T1000 (cell line): ENCODE measurements around the gene GAB3.

Source experiments
- DNase-seq: peaks from one replicate; lab custom pipeline; 2025; ENCODE audit warnings: mixed read lengths; lab: John Stamatoyannopoulos, UW

Gene GAB3

DNA sequence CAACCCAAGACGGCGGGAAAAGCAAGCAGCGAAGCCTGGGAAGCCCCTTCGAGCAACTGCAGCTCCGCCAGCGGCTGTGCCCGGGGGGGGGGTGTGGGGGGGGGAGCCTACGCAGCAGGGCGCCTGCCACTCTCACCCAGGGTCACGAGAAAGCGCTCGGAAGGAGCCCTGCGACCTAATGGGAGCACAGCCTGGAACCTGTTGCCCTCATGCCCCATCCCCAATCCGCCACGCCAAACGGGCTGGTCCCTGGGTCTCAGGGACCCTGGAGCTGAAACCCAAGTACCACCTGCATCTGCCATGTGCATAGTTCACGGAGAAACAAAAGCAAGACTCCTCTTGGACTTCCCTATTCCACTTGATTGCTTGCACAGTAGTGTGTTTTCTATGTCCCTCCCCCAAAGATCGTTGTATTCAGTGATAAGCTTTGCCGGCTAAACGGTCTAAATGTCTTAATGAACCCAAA lies 359 bp upstream of the GAB3 start:
- DNase-seq: no peak

DNA sequence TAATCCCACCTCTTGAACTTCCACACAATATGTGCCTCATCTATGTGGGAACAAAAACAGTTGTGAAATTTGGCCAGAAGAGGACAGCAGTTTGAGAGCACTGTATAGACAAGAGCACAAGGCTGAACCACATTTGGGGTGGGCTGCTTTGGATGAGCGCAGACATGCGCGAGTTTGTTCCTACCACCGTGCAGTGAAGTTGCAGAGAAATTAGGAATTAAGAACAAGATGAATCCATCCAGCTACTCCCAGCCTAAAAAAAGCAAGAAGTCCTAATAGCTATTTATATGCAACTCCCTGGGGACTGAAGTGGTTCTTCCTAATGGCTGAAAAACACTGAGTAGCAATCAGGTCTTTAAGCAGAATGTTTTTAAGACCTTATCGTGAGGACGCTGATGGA lies 1.0 kb downstream of the GAB3 start:
- no peak for DNase-seq

DNA sequence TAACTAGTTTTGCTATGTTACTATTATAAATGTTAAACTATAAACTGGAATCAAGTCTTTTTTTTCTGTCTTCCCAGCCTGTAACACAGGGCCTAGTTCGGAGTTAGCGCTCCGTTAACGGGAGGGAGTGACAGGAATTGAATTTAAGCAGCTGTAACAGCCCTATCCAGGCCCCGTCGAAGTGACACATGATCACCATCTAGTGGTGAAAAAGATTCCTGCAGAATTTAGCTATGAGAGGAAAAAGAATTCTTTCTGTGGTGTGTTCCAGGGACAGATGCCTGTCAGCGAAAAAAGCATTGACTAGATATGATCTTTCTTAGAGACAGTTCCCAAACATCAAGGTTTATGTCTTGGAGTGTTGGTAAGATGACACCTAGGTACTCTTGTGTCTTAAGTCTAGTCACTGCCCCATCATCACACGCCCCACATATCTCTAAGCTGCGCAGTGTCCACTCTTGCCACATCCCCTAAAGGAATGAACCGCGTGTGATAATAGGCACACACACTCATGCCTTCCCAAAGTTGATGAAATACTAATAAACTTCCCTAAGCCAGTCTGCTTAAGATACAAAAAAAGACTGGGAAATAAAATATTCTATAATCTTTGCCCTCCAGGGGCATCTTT lies 2.1 kb downstream of the GAB3 start:
- DNase-seq: no peak

DNA sequence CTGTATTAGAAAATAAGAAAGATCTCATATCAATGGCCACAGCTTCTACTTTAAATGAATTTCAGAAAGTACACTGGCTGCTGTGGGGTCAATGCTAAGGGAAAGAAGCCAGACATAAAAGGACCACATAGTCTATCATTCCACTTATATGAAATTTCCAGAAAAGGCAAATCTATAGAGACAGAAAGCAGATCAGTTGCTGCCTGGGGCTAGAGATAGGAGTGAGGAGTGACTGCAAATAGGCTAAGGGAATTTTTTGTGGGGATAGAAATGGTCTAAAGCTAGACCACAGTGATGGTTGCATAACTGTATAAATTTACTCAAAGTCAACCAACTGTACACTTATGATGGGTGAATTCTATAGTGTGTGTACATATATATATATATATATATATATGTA lies 8.3 kb downstream of the GAB3 start:
- no peak for DNase-seq

DNA sequence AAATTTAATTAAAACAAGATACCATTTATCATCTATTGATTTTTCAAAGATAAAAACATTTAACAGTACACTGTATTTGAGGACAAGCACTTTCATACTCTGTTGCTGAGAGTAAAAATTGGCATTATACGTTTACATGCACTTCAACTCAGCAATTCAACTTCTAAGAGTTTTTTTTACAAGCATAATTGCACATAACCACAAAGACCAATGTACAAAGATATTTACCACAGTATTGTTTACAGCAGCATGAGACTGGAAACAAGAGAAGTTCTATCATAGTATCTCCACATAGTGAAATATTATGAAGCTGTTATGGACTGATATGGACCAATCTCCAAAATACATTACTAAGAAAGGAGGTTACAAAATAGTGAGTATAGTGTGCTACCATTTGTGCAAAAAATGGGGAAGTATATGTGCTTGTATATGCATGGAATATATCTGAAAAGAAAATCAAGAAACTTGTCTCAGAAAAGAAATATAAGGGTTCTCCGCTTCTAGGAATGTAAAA lies 10.9 kb downstream of the GAB3 start:
- DNase-seq: no peak

DNA sequence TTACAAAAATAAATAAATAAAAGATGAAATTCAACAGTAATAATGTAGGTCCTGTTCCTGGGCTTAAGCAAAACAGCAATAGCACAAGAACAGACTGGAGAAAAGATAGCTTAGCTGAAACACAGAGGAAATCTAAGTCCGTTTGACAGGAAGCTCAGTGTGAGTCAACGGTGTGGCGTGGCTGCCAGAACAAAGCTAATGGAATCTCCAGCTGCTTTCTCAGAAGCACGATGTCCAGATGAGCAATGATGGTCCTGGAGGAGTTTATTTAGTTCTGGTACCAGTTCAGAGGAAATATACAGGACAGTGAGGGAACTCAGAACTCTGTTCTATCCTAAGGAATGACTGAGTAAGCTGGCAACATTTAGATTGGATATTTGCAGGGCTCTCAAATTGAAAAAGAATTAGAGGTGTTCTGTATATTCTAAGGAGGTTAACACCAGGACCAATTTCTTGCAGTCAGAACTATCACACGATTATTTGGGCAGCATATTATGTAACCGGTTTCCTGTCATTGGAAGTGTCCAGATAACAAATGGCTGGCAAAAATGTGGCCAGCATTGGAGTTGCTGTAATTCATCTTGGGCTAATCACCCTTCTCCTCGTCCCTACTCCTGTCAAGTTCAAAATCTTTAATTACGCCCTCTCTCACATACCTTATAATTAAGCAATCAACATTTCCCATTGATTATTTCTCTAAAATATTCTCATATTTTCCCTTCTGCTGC lies 12.7 kb downstream of the GAB3 start:
- no peak for DNase-seq

DNA sequence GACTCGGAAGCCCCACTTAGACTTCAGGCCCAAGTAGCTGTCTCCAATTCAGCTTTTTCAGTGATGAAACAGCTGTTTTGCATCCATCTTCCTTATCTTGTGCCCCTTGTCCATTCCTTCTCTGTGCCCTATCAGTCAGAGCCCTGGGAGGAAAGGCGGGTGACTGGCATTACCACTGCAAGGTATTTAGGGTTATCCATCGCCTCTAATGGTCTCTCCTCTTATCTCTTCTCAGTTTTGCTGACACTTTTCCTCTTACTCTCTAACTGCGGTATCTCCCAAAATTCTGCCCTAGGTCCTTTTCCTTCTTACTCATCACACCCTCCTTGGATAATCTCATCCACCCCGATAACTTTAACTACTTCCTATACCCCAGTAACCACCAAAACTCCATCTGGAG lies 13.7 kb downstream of the GAB3 start:
- no peak for DNase-seq

DNA sequence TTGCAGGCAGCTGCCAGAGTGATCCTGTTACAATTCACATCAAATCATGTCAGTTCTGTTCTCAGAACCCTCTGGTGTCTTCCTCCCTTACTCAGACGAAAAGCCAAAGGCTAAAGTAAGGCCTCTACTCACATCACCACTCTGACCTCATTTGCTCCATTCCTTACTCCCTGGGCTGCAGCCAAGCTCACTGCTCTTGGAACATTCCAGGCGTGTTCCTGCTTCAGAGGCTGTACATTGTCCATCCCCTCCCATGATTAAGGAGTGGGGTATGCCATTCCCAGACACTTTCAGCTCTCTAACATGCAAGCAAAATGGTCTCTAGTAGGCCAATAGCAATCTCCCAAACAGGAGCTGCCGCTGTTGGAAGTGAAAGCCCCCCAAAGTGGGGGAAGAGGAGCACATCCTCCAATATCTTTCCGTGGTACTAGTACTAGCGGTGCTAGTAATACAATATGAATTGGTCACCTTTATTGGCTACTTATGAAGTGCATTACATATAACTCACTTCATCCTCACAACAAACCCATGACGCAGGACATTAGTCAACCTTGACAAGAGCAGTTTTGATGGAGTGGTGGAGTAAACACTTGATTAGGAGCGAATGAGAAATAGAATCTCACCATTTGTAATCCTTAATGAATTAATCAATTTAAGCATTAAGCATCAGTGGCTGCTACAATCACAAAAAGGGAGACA lies 15.0 kb downstream of the GAB3 start:
- no peak for DNase-seq

DNA sequence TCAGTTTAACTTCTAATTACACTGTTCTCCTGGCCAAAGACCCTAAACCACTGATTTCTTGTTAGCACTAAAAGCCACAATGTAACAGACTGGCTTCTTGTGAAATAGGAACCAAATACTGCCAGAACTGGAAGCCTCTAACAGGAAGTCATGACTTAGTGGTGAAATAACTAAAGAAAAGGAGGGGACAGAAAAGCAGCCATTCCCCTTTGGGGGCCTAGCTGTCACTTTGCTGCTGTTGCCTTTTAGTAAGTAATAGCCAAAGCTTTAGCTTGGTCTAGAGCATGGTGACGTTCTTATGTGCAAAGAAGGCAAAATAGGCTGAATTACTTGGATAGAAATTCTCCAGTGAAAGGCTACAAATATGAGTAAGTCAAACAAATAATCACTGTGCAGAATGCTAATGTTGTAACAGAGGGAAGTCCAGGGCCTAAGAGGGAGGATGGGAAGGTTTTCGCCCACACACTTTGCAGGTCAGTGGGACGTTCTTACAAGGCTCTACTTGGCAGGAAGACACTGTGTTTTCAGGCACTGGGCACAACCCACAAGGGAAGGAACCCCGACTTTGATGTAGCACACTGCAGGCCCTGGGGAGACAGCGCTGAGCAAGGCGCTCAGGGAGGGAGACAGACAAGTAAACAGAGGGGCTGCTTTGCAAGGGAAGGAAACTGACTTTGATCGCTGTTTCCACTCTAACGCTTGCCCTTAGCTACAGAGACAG lies 16.7 kb downstream of the GAB3 start:
- no peak for DNase-seq

DNA sequence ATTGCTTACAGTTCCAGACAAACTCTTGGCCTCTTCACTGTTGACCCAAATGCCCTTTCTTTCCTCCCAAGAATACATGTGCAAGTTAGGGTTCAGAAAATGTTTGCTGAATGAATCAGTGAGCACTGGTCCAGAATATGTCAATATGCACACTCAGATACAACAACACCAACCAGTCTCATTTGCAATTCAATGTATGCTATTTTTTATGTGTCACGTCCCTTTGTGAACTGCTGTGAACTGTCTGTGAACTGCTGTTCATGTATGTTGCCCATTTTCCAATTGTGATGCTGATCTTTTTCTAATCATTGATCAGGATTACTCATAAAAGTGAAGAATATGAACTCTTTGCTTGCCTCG lies 17.8 kb downstream of the GAB3 start:
- DNase-seq: no peak

DNA sequence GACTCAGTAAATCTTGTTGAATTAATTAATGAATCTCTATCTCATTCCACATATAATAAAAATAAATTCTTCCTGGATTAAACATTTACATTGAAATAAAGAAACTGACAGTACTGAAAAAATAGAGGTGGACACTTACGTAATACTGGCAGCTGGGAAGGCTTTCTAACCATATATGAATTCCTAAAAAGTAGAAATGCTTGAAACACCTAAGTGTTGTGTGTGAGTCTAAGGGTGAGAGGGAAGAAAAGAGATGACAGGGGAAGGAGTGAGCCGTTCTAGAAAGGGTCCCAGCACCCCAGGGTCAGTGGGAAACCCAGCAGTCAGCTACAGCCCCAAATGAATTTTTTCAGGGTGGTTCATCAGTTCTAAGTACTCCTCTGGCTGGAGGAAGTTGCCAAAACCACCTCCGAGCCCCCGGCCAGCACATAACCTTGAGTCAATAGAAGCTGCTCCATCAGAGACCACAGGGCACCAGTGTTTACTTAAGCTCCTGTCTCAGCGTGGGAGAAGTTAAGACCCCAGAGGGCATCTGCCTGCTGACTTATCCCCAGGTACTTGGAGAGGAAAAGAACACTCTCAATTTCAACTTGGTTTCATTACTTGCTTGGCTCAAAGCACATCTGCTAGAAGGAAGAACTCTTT lies 18.3 kb downstream of the GAB3 start:
- no peak for DNase-seq

DNA sequence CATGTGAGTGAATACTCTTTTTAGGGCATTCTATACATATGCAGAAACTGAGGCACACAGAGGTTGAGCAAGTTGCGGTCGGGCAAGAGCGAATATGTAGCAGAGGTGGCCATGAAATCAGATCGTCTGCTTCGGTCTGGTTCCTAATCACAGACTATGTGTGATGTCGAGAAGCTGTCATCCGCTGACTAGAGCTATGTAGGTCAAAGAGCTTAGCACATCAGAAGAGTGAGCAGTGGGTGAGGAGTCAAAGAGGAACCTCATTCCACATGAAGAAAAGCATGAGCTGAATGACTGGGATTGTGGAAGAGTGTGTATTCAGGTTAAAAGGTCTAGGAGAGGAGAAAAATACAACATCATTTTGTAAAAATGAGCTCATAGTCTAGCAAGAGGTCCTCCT lies 19.0 kb downstream of the GAB3 start:
- no peak for DNase-seq

DNA sequence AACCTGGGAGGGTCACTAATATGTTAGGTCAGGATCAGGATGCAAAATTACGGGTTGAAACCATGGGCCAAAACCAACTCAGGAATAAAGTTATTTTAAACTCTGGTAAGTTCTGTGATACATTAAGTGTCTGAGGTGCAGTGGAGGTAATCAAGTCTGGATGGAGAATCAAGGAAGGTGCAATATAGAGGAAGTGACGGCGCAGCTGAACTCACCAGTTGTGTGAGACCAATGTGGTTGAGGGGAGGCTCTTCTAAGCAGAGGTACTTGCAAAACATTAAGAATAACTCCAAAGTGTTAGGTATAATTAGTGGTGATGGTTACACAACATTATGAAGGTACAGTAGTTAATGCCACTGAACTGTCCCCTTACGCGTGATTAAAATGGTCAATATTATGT lies 19.7 kb downstream of the GAB3 start:
- no peak for DNase-seq

DNA sequence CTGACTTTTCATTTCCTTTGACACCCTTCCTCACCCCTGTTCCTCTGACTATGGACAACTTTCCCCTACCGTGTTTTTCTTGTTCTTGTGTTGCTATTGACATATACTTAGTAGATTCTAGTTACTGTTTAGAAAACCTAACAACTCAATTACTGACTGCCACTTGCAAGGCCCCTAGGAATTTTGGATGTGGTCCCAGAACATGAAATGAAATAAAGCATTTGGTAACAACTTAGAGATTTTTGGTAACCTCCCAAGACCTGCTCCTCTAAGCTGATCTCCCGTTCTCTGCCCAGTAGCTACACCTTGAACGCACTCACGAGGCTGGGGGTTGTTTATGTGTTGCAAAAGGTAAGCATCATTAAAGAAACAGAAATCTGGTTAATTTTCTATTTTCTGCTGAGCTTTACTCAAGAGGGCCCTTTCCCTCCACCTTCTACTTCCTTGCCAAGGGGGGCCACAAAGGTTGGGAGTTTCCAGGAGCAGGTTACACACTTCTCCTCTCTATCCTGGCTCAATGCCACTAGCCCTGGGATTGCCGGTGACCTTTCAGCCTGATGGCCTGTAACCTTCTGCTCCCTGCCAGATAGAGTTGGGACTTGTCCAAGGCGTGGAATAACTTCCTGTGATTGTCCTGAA lies 20.5 kb downstream of the GAB3 start:
- no peak for DNase-seq

DNA sequence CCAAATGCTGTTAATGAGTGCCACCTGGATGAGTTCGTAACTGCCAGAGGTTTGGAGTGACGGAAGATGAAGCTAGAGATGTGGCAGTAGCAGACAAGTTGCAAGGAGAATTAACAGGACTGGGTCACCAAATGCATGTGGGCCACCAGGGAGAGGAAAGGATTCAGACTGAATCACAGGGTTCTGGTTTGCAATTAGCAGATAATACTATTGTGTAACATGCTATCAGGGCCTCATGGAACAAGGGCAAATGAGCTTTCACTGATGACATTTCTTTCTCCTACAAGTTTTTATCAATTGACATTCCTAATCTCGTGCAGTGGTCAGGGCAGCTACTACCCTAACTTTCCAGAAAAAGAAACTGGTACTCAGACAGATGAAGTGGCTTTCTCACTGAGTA lies 21.4 kb downstream of the GAB3 start:
- no peak for DNase-seq

DNA sequence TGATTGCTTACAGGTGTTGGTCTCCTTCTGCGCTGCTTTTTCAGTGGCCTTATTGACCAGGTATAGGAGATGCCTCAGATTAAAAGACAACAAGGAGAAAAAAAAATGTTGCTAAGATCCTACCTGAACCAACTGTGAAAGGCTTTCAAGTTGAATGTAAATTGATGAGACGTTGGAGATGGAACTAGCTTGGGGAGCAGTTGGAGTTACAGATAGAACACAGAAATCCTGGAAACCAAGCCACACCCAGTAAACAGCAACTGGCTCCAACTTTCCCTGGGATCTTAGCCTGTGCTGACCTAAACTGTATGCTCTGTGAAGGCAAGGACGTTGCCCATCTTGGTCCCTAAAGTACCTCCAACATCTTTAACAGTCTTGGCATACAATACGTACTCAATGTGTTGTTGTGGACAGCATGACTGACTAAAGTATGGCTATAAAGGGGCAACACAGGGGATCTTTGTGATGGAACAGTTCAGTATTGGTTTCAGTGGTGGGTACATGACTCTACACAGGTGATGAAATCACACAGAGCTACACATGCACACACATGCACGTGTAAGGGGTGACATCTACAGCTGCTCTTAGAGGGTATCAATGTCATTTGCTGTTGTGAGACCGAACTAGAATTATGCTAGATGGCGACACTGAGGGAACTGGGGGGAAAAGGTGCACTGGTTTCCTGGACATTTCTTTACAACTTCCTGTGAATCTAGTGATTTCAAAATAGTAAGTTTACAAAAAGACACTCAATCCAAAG lies 22.3 kb downstream of the GAB3 start:
- no peak for DNase-seq

DNA sequence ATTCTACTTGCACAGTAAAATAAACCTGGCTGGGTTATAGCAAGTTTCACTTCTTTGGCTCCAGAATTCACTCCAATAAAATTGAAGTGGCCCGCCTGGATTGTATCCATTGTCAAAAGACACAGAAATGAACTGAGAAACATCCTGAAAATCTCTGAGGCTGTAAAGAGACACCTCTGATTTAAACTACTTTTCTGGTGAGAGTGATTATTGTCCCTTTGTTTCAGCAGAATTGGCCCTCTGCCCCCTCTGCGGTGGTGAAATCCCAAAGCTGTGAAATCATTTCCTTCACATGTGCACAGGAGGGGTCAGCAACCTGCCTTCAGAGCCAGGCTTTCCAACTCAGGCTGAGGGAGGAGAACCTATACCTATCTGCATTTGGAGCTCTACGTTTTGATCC lies 23.0 kb downstream of the GAB3 start:
- DNase-seq: no peak

DNA sequence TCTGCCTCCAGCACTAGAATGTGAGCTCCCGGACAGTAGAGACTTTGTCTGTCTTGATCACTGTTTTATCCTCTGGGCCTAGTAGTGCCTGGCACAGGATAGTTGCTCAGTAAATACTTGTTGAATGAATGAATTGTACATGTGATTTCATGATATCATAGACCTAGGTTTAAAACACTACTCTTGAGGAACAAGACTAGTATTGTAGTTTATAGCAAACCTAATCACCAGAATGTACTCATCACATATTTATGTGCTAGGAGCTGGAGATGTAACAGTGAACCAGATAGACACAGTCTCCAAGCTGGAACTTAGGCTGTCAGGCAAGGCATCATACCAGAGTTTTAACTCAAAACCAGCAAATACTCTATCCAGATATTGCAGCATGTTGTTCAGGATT lies 23.5 kb downstream of the GAB3 start:
- DNase-seq: no peak

DNA sequence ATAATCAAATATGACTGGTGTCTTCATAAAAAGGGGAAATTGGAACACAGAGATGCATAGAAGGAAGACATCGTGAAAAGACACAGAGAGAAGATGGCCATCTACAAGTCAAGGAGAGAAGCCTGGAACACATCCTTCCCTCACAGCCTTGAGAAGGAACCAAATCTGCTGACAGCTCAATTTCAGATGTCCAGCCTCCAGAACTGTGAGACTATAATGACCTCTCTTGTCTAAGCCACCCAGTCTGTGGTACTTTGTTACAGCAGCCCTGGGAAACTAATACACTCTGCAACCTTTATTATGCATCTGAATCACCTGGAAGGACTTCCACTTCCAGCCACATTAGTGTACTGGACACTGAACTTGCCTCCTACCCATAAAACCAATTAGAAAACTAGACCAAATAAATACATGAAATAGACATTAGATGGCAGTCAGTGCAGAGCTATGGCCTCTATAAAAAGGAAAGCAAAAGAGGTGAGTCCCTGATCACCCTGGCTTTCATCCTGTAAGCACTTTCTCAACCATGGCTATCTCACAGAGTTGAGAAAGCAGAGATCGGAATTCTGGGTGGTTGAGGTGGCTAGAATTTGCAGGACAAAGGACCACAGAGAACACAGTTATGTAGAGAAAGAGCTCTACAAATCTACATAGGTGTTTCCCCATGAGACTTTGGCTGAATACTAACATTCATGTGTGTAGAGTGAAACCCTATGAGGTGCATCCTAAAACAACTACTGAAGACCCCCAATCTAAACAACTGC lies 25.7 kb downstream of the GAB3 start:
- DNase-seq: no peak

DNA sequence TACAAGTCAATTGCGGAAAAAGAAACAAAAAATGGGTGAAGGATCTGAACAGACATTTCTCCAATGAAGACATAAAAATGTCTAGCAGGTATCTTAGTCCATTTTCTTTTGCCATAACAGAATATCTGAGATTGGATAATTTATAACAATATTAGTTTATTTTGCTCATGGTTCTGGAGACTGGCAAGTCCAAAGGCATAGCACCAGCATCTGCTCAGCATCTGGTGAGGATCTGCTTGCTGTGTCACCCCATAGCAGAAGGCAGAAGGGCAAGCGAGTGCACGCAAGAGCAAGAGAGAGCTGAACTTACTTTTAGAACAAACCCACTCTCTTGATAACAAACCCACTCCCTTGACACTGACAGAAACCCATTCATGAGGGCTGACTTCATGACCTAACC lies 29.7 kb downstream of the GAB3 start:
- no peak for DNase-seq
